RWPE1 (cell line): Measurements from ENCODE around the gene SURF6.
A peak's percentile ranks its signal among the peaks of the same experiment; 100 is the strongest.

ENCODE experiments used
- CTCF ChIA-PET: fragments of 350-600 bp; sonication (Branson Sonifier 250); formaldehyde crosslinking; extraction: SDS; loops from one replicate; lab custom pipeline; 2021; lab: Yijun Ruan, JAX
- POLR2A ChIA-PET: fragments of 400-600 bp; formaldehyde crosslinking; extraction: SDS; loops from one replicate; lab custom pipeline; 2020; ENCODE audit warnings: antibody characterized with exemption; ENCODE audit not compliant: low non-redundant PET; lab: Yijun Ruan, JAX
- DNase-seq: peaks from one replicate; pipeline ENCODE4 v3.0.0; 2012; ENCODE audit warnings: low spot score
- H3K27ac ChIP-seq: fragments of 450-650 bp; 2 replicates; pipeline ENCODE4 v1.5.1; 2017
- TF ChIP-seq, protein P1 (sequence below): fragments of 450-650 bp; conservative IDR thresholded peaks from 2 replicates; pipeline ENCODE4 v1.5.1; 2017; ENCODE audit warnings: low read depth, mild to moderate bottlenecking

Gene SURF6

DNA sequence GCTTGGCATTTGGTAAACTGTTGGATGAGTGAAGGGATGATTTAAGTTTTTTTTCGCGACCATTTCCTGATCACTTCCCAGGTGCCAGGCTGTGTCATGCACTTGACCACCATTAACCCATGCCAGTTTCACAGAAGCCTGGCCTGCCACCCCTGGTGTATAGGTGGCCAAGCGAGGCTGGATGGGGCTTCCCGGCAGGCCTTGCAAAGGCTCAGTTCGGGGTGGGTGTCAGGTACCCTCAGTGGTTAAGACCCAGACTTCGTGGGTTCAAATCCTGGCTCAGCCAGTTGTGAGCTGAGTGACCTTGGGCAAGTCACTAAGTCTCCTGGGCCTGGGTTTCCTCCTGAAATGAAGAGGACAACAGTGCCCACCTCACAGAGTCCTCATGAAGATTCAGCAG lies 9.6 kb upstream of the SURF6 start:
- DNase-seq: no peak
- ChIA-PET CTCF (interaction anchor here (0.6 to 1.1 kb wide), 3 partner anchors 12 to 142 kb away, joined by 3 to 5 read pairs (median 4); no protein-coding TSS in a partner anchor), POLR2A (no interaction called here)
- H3K27ac ChIP-seq: peak overlapping the region; percentile 93
- TF ChIP-seq, protein P1, sequence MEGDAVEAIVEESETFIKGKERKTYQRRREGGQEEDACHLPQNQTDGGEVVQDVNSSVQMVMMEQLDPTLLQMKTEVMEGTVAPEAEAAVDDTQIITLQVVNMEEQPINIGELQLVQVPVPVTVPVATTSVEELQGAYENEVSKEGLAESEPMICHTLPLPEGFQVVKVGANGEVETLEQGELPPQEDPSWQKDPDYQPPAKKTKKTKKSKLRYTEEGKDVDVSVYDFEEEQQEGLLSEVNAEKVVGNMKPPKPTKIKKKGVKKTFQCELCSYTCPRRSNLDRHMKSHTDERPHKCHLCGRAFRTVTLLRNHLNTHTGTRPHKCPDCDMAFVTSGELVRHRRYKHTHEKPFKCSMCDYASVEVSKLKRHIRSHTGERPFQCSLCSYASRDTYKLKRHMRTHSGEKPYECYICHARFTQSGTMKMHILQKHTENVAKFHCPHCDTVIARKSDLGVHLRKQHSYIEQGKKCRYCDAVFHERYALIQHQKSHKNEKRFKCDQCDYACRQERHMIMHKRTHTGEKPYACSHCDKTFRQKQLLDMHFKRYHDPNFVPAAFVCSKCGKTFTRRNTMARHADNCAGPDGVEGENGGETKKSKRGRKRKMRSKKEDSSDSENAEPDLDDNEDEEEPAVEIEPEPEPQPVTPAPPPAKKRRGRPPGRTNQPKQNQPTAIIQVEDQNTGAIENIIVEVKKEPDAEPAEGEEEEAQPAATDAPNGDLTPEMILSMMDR: no peak

- no peak for DNase-seq
- POLR2A ChIA-PET: no interaction called here
- TF ChIP-seq, protein P1: no peak
- CTCF ChIA-PET: no interaction called here
- peak overlapping the region; percentile 93; the same call in 1 of the 2 replicates for H3K27ac ChIP-seq
These were observed 9.0 kb upstream of the SURF6 start for GRCh38 chr9:133344979-133345378.

GRCh38 chr9:133344071-133344470 lies 8.1 kb upstream of the SURF6 start:
- ChIA-PET POLR2A (no interaction called here), CTCF (interaction anchor here (0.5 kb wide), 1 partner anchor 186 kb away, joined by 3 read pairs; no protein-coding TSS in a partner anchor)
- H3K27ac ChIP-seq: peak overlapping the region; percentile 21; the same call in 1 of the 2 replicates
- DNase-seq: no peak
- TF ChIP-seq, protein P1: no peak

DNA sequence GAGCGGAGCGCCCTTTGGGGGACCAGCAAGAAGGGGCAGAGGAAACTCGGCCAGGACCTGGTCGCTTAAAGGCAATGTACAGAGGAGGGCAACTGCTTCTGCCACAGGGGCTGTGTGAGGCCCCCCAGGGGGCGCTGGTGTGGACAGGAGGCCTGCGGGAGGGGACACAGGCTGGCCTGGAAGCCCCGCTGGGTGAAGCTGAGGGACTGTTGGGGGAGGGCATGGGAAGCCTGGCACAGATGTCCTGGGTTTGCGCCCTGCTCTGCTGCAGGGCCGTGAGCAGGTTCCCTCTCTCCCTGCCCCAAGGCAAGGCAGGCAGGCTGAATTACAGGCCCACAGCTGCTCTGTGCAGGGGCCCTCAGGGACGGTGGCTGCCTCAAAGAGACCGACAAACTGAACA lies 6.6 kb upstream of the SURF6 start:
- CTCF ChIA-PET: interaction anchor here (0.7 to 2.0 kb wide), 6 partner anchors 13 to 157 kb away, joined by 3 to 11 read pairs (median 4); partner anchors contain the start of genes SURF1 and SURF2
- POLR2A ChIA-PET: interaction anchor here (0.6 kb wide), 1 partner anchor 8 kb away, joined by 3 read pairs; no protein-coding TSS in a partner anchor
- H3K27ac ChIP-seq: peak overlapping the region; percentile 21
- TF ChIP-seq, protein P1: no peak
- no peak for DNase-seq

DNA sequence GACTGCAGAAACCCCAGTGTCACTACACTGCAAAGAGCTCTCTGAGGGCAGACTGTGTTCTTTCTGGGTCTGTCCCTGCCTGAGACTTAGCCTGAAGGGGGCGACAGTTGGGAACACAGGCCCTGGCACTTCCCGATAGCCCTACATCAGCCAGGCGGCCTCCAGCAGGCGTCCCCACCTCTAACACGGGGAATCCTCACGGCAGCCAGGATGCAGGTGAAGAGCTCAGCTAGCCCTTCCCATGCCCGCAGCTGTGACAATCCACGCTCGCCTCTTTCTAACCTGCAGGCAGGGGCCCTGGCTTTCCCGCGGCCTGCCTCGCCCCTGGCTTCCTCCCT lies 6.0 kb upstream of the SURF6 start:
- H3K27ac ChIP-seq: peak overlapping the region; percentile 21

GRCh38 chr9:133341369-133342068 lies 5.5 kb upstream of the SURF6 start:
- no peak for DNase-seq
- POLR2A ChIA-PET: no interaction called here
- CTCF ChIA-PET: interaction anchor here (0.5 to 2.0 kb wide), 7 partner anchors 9 to 145 kb away, joined by 3 to 11 read pairs (median 3); partner anchors contain the start of genes SURF1 and SURF2
- peak overlapping the region; percentile 21 for H3K27ac ChIP-seq
- TF ChIP-seq, protein P1: no peak

More for the DNA sequence above, 6.0 kb upstream of the SURF6 start:
- no peak for DNase-seq
- ChIA-PET CTCF (interaction anchor here (0.5 to 2.0 kb wide), 7 partner anchors 8 to 144 kb away, joined by 3 to 11 read pairs (median 3); partner anchors contain the start of genes SURF1 and SURF2), POLR2A (no interaction called here)
- TF ChIP-seq, protein P1: no peak
